ENCODE measurements around the gene IL34.

The IL34 gene

GRCh38 chr16:70675851-70676513 lies 29.6 kb downstream of the IL34 start:
- H3K4me3 ChIP-seq, result no peak overlapping the region
- TF ChIP-seq CTCF (IDR thresholded peaks at IDR 0.05), result no peak
- H3K27ac ChIP-seq, result peak overlapping the region in 1 of 2 donors; percentile 17
- DNase-seq (ENCODE audit: low spot score), result no peak

GRCh38 chr16:70676675-70677498 lies 30.5 kb downstream of the IL34 start:
- Histone ChIP-seq H3K4me3 (no peak overlapping the region), H3K27ac (peak overlapping the region in 1 of 2 donors; percentile 17)
- no peak for TF ChIP-seq CTCF (IDR thresholded peaks at IDR 0.05)
- DNase-seq (ENCODE audit: low spot score), result no peak

- DNase-seq (ENCODE audit: low spot score), result no peak
- peak overlapping the region in 1 of 2 donors; percentile 17 for H3K27ac ChIP-seq
- TF ChIP-seq CTCF (IDR thresholded peaks at IDR 0.05), result no peak
- H3K4me3 ChIP-seq, result no peak overlapping the region
Observed at GRCh38 chr16:70677499-70678120, 31.3 kb downstream of the IL34 start.

GRCh38 chr16:70678121-70678897 lies 31.9 kb downstream of the IL34 start:
- Histone ChIP-seq H3K27ac (peak overlapping the region in 1 of 2 donors; percentile 26), H3K4me3 (no peak overlapping the region)
- TF ChIP-seq CTCF (IDR thresholded peaks at IDR 0.05), result no peak
- DNase-seq (ENCODE audit: low spot score), result no peak

GRCh38 chr16:70678898-70679670 lies 32.7 kb downstream of the IL34 start:
- no peak overlapping the region for H3K4me3 ChIP-seq
- no peak for DNase-seq (ENCODE audit: low spot score)
- peak overlapping the region; percentile 26 to 37 for H3K27ac ChIP-seq
- no peak for TF ChIP-seq CTCF (IDR thresholded peaks at IDR 0.05)
